Ishikawa (cell line): ENCODE data around the gene GAL3ST3.

Experiments
- CEBPB ChIP-seq: IDR thresholded peaks from 2 replicates; pipeline ENCODE4 v1.6.1; 2012
- CREB1 ChIP-seq: IDR thresholded peaks from 2 replicates; pipeline ENCODE4 v1.6.1; 2012; ENCODE audit warnings: low read depth
- EGR1 ChIP-seq: IDR thresholded peaks from 2 replicates; pipeline ENCODE4 v1.6.1; 2012
- EP300 ChIP-seq: IDR thresholded peaks from 2 replicates; pipeline ENCODE4 v1.6.1; 2012; ENCODE audit warnings: borderline replicate concordance
- FOXM1 ChIP-seq: IDR thresholded peaks from 2 replicates; pipeline ENCODE4 v1.6.1; 2012; ENCODE audit warnings: low read depth, borderline replicate concordance
- NFIC ChIP-seq: IDR thresholded peaks from 2 replicates; pipeline ENCODE4 v1.6.1; 2012
- RAD21 ChIP-seq: IDR thresholded peaks from 2 replicates; pipeline ENCODE4 v1.6.1; 2012; ENCODE audit warnings: low read depth
- TAF1 ChIP-seq: IDR thresholded peaks from 2 replicates; pipeline ENCODE4 v1.6.1; 2012; ENCODE audit warnings: low read depth, mild to moderate bottlenecking
- TCF12 ChIP-seq: IDR thresholded peaks from 2 replicates; pipeline ENCODE4 v1.6.1; 2012; ENCODE audit warnings: low read depth
- TEAD4 ChIP-seq: IDR thresholded peaks from 2 replicates; pipeline ENCODE4 v1.6.1; 2012
- YY1 ChIP-seq: IDR thresholded peaks from 2 replicates; pipeline ENCODE4 v1.6.1; 2012; ENCODE audit warnings: low read depth
- ZBTB7A ChIP-seq: IDR thresholded peaks from 2 replicates; pipeline ENCODE4 v1.6.1; 2012; ENCODE audit warnings: low read depth
- TF ChIP-seq, protein P1 (sequence below): IDR thresholded peaks from 2 replicates; pipeline ENCODE4 v1.6.1; 2012
- TF ChIP-seq, protein P2 (sequence below): IDR thresholded peaks from 2 replicates; pipeline ENCODE4 v1.6.1; 2012; ENCODE audit warnings: low read depth, mild to moderate bottlenecking
- TF ChIP-seq, protein P3 (sequence below): IDR thresholded peaks from 2 replicates; pipeline ENCODE4 v1.6.1; 2012

The GAL3ST3 gene

DNA sequence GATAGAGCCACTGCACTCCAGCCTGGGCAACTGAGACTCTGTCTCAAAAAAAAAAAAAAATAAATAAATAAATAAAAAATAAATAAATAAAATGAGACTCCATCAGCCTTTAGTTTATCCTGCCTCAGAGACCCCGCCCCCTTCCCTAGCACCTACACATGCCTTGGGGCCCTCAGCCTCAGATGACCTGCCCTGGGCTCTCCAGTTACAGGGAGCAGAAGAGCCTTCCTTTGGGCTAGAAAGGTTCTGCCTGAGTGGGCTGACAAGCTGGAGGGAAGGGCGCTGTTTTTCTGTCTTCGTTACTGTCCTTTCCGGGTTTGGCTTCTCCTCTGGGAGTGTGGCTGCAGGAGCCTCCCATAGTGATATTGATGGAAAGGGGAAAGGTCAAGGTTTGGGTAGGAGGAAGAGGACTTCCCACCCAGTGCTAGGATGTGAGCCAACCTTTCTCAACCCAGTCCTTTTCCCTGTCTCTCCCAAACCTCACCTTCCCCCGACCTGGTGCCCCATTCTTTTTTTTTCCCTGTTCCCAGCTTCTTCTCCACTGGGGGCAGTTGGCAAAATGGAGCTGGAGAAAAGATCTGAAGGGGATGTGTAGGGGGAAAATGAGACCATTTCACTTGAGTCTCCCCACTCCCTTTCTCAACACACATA is 1.7 kb upstream of the GAL3ST3 start:
- no peak for TF ChIP-seq TCF12
- TF ChIP-seq TAF1, result no peak
- no peak for TF ChIP-seq ZBTB7A
- no peak for TF ChIP-seq YY1
- TF ChIP-seq TEAD4, result no peak

DNA sequence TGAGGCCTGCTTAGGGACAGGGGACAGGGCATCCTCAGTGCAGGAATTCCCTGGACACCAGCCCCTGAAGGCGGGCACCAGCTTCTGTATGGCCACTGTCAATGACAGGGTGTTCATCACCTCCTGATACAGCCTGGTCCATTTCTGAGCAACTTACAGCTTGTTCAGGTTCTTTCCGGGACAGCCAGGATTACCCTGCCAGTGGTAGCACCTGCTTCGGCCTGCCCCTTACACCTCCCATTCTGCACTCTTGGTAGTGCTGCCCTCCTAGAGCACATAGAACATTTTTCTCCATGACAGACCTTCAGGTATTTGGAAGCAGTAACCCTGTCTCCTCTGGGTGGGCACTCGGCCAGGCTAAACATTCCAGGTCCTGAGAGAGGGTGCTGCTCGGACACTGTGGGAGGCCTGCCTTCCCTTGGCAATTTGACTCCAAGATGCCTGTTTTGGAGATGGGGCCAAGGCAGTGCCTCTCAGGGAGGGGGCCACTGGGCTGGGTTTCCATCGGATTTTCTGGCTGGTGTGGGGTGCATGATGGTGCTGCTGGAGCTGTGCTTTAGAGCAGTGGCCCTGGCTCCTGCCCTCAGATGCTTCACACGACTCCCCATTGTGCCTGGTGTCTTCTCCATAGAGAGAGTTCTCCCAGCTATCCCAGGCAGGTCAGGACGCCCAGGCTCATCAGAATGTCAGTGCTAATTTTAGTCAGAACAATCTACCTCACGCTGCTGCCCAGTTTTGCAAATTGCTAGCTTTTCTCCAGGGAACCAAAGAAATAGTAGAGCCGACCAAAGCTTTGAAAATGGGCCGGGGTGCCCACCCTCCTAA is 1.2 kb downstream of the GAL3ST3 start:
- TF ChIP-seq FOXM1 (no peak), ZBTB7A (no peak), CREB1 (no peak), TEAD4 (peak; percentile 94), TCF12 (peak; percentile 71), EP300 (peak; percentile 82; the same call in 1 of the 2 replicates), RAD21 (no peak), YY1 (peak; percentile 5; the same call in 1 of the 2 replicates), CEBPB (no peak), TAF1 (no peak), NFIC (peak; percentile 94), EGR1 (no peak)
- TF ChIP-seq, protein P1, sequence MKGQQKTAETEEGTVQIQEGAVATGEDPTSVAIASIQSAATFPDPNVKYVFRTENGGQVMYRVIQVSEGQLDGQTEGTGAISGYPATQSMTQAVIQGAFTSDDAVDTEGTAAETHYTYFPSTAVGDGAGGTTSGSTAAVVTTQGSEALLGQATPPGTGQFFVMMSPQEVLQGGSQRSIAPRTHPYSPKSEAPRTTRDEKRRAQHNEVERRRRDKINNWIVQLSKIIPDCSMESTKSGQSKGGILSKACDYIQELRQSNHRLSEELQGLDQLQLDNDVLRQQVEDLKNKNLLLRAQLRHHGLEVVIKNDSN, result no peak
- TF ChIP-seq, protein P2, sequence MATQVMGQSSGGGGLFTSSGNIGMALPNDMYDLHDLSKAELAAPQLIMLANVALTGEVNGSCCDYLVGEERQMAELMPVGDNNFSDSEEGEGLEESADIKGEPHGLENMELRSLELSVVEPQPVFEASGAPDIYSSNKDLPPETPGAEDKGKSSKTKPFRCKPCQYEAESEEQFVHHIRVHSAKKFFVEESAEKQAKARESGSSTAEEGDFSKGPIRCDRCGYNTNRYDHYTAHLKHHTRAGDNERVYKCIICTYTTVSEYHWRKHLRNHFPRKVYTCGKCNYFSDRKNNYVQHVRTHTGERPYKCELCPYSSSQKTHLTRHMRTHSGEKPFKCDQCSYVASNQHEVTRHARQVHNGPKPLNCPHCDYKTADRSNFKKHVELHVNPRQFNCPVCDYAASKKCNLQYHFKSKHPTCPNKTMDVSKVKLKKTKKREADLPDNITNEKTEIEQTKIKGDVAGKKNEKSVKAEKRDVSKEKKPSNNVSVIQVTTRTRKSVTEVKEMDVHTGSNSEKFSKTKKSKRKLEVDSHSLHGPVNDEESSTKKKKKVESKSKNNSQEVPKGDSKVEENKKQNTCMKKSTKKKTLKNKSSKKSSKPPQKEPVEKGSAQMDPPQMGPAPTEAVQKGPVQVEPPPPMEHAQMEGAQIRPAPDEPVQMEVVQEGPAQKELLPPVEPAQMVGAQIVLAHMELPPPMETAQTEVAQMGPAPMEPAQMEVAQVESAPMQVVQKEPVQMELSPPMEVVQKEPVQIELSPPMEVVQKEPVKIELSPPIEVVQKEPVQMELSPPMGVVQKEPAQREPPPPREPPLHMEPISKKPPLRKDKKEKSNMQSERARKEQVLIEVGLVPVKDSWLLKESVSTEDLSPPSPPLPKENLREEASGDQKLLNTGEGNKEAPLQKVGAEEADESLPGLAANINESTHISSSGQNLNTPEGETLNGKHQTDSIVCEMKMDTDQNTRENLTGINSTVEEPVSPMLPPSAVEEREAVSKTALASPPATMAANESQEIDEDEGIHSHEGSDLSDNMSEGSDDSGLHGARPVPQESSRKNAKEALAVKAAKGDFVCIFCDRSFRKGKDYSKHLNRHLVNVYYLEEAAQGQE, result no peak
- TF ChIP-seq, protein P3, sequence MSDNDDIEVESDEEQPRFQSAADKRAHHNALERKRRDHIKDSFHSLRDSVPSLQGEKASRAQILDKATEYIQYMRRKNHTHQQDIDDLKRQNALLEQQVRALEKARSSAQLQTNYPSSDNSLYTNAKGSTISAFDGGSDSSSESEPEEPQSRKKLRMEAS, result no peak

DNA sequence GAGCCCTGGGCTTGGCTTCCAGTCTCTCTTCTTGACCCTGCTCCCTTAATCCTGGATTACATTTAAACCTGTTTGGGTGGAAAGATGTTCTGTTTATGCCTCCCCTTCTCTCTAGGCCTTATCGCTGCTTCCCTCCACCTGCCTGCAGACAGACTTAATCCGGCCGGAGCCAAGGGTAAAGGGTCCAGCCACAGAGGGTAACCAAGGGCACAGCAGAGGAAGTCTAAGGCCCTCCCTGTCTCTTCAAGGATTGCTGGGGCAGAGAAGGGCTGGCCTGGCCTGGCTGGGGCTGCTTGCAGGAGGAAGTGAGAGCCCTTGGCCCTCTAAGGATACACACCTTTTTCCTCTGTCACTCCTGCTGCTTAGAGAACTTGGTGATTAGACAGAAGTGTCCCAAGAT is 2.1 kb downstream of the GAL3ST3 start:
- no peak for TF ChIP-seq RAD21
- no peak for TF ChIP-seq CEBPB
- TF ChIP-seq YY1, result no peak
- TF ChIP-seq FOXM1, result no peak
- no peak for TF ChIP-seq TAF1
- TF ChIP-seq EGR1, result no peak

DNA sequence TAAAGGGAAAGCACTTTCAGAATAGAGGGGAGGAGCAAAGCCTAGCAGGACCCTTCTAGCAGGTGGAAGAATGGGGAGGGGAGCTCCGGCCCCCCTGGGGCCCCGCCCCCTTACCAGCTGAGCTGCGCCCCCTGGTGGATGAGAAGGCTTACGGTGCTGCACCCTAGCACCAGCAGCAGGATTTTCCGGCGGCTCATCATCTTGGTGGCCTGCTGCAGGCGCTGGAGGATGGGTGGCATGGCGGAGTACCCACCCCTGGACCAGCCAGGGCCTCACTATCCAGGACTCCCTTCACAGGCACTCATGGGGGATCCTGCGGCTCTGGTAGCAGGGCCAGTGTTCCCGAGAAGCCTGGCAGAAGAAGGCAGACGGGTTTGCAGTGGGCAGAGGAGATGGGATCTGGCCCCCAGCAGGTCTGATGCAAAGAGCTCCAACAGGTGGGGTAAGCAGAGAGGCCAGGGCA is 3.8 kb downstream of the GAL3ST3 start:
- peak; percentile 94 for TF ChIP-seq ZBTB7A
- peak; percentile 56 for TF ChIP-seq RAD21
- TF ChIP-seq TCF12, result no peak

DNA sequence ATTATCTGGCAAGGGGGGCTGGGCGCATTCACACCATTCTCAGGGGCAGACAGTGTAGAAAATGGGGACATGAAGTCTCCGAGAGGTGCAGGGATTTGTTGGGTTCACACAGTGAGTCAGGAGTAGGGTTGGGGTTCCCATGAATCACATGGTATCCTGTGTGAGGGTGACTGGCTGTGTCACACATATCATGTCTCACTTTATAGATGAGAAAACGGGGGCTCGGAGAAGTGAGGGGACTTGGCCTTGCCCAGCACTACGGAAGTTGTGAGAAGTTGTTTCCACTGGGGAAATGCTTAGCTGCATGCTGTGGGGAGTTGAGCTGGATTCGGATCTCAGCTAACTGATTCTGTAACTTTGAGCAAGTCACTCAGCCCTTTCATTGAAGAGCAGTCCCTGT is 4.2 kb downstream of the GAL3ST3 start:
- TF ChIP-seq, protein P2, result no peak
- TF ChIP-seq CEBPB (no peak), TAF1 (no peak), TCF12 (no peak), RAD21 (no peak), YY1 (no peak), FOXM1 (no peak), ZBTB7A (no peak), NFIC (no peak), CREB1 (no peak), EGR1 (no peak), TEAD4 (no peak), EP300 (no peak)
- TF ChIP-seq, protein P3, result no peak
- TF ChIP-seq, protein P1, result no peak
